HCT116 (cell line): ENCODE results near the gene CCDC124. TPM values are rescaled to one million over a fixed set of nuclear protein-coding genes. Genes with fewer than 3 reads are reported as not detected.
A peak's percentile ranks its signal among the peaks of the same experiment; 100 is the strongest.

ENCODE experiments used
- ATAC-seq: fragments of 200-7000 bp; cut with Tn5 transposase; 2 replicates; pipeline ENCODE4 v1.9.1; 2020; ENCODE audit warnings: mild to moderate bottlenecking, moderate library complexity
- BruUV-seq: library from RNA; stranded (reverse); fragments of 400-500 nt; replicated peaks from 2 replicates; lab custom pipeline; 2021; lab: Mats Ljungman, UMichigan
- CTCF ChIA-PET: fragments of 300-600 bp; sonication (Branson Sonifier 250); formaldehyde crosslinking; loops from one replicate; lab custom pipeline; 2021; ENCODE audit warnings: antibody characterized with exemption; lab: Charles Lee
- POLR2A ChIA-PET: fragments of 300-600, 350-600 bp; sonication (Branson Sonifier 250); formaldehyde crosslinking; loops from one replicate; lab custom pipeline; 2021; ENCODE audit warnings: antibody characterized with exemption; lab: Charles Lee
- RAD21 ChIA-PET, 2 experiments: fragments of 300-600 bp; sonication (Branson Sonifier 250); formaldehyde crosslinking; loops; one replicate each; lab custom pipeline; 2023; ENCODE audit warnings: low total read pairs in 2 of 2; ENCODE audit not compliant: uncharacterized antibody in 2 of 2, unreplicated experiment in 2 of 2, low non-redundant PET in 1 of 2; lab: Charles Lee
- DNase-seq: peaks from one replicate; pipeline ENCODE4 v3.0.0-alpha.2; 2010; ENCODE audit warnings: low read depth, low spot score
- H2AFZ ChIP-seq: fragments of 200-600 bp; shearing (Covaris generic), sonication (generic); 2 replicates; pipeline ENCODE4 v1.6.1; 2017; ENCODE audit warnings: low read depth, mixed run types, mixed read lengths, antibody characterized with exemption, low read length; ENCODE audit not compliant: poor library complexity, severe bottlenecking
- H3K27ac ChIP-seq: 2 replicates; pipeline ENCODE4 v1.5.1; 2012; ENCODE audit warnings: low read depth, low read length
- H3K27me3 ChIP-seq: fragments of 200-600 bp; sonication (generic); 2 replicates; pipeline ENCODE4 v1.6.1; 2016; ENCODE audit warnings: mixed run types, low read length, mixed read lengths; ENCODE audit not compliant: insufficient read depth
- H3K36me3 ChIP-seq, 2 experiments: fragments of 200-500 bp in 1 of 2; fragments of 200-600 bp in 1 of 2; sonication (Bioruptor generic) in 1 of 2; sonication (generic) in 1 of 2; 2 replicates each; pipeline versions ENCODE4 v1.5.1 to v1.6.1; 2014 to 2016; ENCODE audit warnings: low read length in 2 of 2, inconsistent platforms in 1 of 2, mixed read lengths in 1 of 2, mixed run types in 1 of 2; ENCODE audit not compliant: insufficient read depth in 2 of 2, control insufficient read depth in 1 of 2
- H3K4me1 ChIP-seq, 2 experiments: fragments of 200-600 bp in 1 of 2; sonication (generic) in 1 of 2; 2 replicates each; pipeline versions ENCODE4 v1.5.1 to v1.6.1; 2012 to 2017; ENCODE audit warnings: low read length in 2 of 2, inconsistent platforms in 1 of 2, mild to moderate bottlenecking in 1 of 2, mixed read lengths in 1 of 2, mixed run types in 1 of 2, moderate library complexity in 1 of 2; ENCODE audit not compliant: insufficient read depth in 2 of 2, control insufficient read depth in 1 of 2
- H3K4me2 ChIP-seq: fragments of 200-600 bp; sonication (generic); 2 replicates; pipeline ENCODE4 v1.6.1; 2017; ENCODE audit warnings: mixed run types, low read length, mixed read lengths
- H3K4me3 ChIP-seq, 2 experiments: fragments of 200-600 bp in 1 of 2; sonication (generic) in 1 of 2; replicated peaks in 1 of 2; 2 replicates each; pipeline ENCODE4 v1.5.1; 2011 to 2016; ENCODE audit warnings: low read length in 2 of 2, control low read depth in 1 of 2, low read depth in 1 of 2, mild to moderate bottlenecking in 1 of 2, mixed read lengths in 1 of 2, mixed run types in 1 of 2
- H3K79me2 ChIP-seq: fragments of 200-600 bp; sonication (generic); 2 replicates; pipeline ENCODE4 v1.6.1; 2017; ENCODE audit warnings: mild to moderate bottlenecking, mixed run types, low read length, moderate library complexity, mixed read lengths; ENCODE audit not compliant: insufficient read depth
- H3K9ac ChIP-seq: fragments of 200-600 bp; sonication (generic); 2 replicates; pipeline ENCODE4 v1.6.1; 2016; ENCODE audit warnings: low read length, mixed read lengths
- H3K9me2 ChIP-seq: fragments of 200-600 bp; sonication (generic), shearing (Covaris generic); 2 replicates; pipeline ENCODE4 v1.6.1; 2017; ENCODE audit warnings: mixed run types, mild to moderate bottlenecking, moderate library complexity; ENCODE audit not compliant: insufficient read depth
- H3K9me3 ChIP-seq, 2 experiments: fragments of 200-500 bp in 1 of 2; fragments of 200-600 bp in 1 of 2; sonication (Bioruptor generic) in 1 of 2; sonication (generic) in 1 of 2; 2 replicates each; pipeline ENCODE4 v1.6.1; 2014 to 2017; ENCODE audit warnings: low read length in 2 of 2, mixed read lengths in 2 of 2, inconsistent platforms in 1 of 2, low read depth in 1 of 2, mild to moderate bottlenecking in 1 of 2, mixed run types in 1 of 2, moderate library complexity in 1 of 2; ENCODE audit not compliant: control insufficient read depth in 1 of 2, insufficient read depth in 1 of 2
- H4K20me1 ChIP-seq: fragments of 200-600 bp; sonication (generic), shearing (Covaris generic); 2 replicates; pipeline ENCODE4 v1.6.1; 2017; ENCODE audit warnings: mixed run types, mild to moderate bottlenecking, moderate library complexity; ENCODE audit not compliant: insufficient read depth
- CBX3 ChIP-seq: IDR thresholded peaks from 2 replicates; pipeline ENCODE4 v1.6.1; 2012; ENCODE audit warnings: low read depth
- EZH2 ChIP-seq: fragments of 200-600 bp; sonication (generic); IDR thresholded peaks from 2 replicates; pipeline ENCODE4 v1.6.1; 2017; ENCODE audit warnings: antibody characterized with exemption, mixed run types
- SP1 ChIP-seq: IDR thresholded peaks from 2 replicates; pipeline ENCODE4 v1.6.1; 2012; ENCODE audit warnings: low read depth
- SRF ChIP-seq: IDR thresholded peaks from 2 replicates; pipeline ENCODE4 v1.6.1; 2012; ENCODE audit warnings: low read depth
- ZFX ChIP-seq: fragments of 450-650 bp; IDR thresholded peaks from 2 replicates; pipeline ENCODE4 v1.6.1; 2017
- intact Hi-C: fragments of 100-400 bp; cut with micrococcal nuclease; formaldehyde crosslinking; loops from 2 replicates; pipeline ENCODE4 v1.10.0; 2022
- total RNA-seq: library from RNA; stranded (reverse); gene quantifications from one replicate; pipeline ENCODE4 v1.2.1, GENCODE V29; 2021; ENCODE audit not compliant: unreplicated experiment
- TF ChIP-seq, protein P1 (sequence below): IDR thresholded peaks from 2 replicates; pipeline ENCODE4 v1.6.1; 2011; ENCODE audit warnings: mild to moderate bottlenecking, low read length, moderate library complexity; ENCODE audit not compliant: insufficient replicate concordance; ENCODE audit errors: extremely low read depth
- TF ChIP-seq, protein P2 (sequence below): IDR thresholded peaks from 2 replicates; pipeline ENCODE4 v1.6.1; 2012

Gene CCDC124
- total RNA-seq, 1 experiment from 2014 or later = 177 TPM

DNA sequence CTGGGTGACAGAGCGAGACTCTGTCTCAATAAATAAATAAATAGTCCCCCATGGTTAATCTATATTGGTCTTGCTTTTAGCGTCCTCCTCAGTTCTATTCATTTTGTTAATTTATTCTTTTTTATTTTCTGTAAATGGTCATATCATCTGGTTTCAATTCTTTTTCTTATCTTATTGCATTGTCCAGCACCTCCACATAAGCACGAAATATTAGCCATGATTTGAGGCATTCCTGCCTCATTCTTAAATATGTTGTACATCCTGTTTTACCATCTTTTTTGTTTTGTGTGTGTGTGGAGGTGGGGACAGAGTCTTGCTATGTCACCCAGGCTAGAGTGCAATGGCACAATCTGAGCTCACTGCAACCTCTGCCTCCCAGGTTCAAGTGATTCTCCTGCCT, 24.6 kb upstream of the CCDC124 start:
- DNase-seq (no peak), ATAC-seq (no peak)
- intact Hi-C loops = no loop called here
- TF ChIP-seq CBX3 (peak; percentile 52; the same call in 1 of the 2 replicates), EZH2 (no peak), ZFX (no peak)
- TF ChIP-seq, protein P1, sequence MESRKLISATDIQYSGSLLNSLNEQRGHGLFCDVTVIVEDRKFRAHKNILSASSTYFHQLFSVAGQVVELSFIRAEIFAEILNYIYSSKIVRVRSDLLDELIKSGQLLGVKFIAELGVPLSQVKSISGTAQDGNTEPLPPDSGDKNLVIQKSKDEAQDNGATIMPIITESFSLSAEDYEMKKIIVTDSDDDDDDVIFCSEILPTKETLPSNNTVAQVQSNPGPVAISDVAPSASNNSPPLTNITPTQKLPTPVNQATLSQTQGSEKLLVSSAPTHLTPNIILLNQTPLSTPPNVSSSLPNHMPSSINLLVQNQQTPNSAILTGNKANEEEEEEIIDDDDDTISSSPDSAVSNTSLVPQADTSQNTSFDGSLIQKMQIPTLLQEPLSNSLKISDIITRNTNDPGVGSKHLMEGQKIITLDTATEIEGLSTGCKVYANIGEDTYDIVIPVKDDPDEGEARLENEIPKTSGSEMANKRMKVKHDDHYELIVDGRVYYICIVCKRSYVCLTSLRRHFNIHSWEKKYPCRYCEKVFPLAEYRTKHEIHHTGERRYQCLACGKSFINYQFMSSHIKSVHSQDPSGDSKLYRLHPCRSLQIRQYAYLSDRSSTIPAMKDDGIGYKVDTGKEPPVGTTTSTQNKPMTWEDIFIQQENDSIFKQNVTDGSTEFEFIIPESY = no peak
- TF ChIP-seq, protein P2, sequence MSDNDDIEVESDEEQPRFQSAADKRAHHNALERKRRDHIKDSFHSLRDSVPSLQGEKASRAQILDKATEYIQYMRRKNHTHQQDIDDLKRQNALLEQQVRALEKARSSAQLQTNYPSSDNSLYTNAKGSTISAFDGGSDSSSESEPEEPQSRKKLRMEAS = peak; percentile 9; the same call in 1 of the 2 replicates
- RAD21 ChIA-PET = no interaction called here
- POLR2A ChIA-PET = no interaction called here
- Histone ChIP-seq H3K4me2 (no peak overlapping the region), H3K4me3 (no peak overlapping the region), H4K20me1 (no peaks in the 10 kb centered on the region), H3K27me3 (no peaks in the 10 kb centered on the region), H3K9ac (no peak overlapping the region), H3K9me2 (no peaks in the 10 kb centered on the region), H3K27ac (no peak overlapping the region), H3K9me3 (no peaks in the 10 kb centered on the region), H3K4me1 (peaks cover 7 to 12% of the 10 kb centered on the region in 2 experiments; a peak in 3 of 4 replicates), H3K79me2 (no peaks in the 10 kb centered on the region), H2AFZ (no peak overlapping the region), H3K36me3 (no peaks in the 10 kb centered on the region)
- BruUV-seq = no TSS peak
- CTCF ChIA-PET = no interaction called here

DNA sequence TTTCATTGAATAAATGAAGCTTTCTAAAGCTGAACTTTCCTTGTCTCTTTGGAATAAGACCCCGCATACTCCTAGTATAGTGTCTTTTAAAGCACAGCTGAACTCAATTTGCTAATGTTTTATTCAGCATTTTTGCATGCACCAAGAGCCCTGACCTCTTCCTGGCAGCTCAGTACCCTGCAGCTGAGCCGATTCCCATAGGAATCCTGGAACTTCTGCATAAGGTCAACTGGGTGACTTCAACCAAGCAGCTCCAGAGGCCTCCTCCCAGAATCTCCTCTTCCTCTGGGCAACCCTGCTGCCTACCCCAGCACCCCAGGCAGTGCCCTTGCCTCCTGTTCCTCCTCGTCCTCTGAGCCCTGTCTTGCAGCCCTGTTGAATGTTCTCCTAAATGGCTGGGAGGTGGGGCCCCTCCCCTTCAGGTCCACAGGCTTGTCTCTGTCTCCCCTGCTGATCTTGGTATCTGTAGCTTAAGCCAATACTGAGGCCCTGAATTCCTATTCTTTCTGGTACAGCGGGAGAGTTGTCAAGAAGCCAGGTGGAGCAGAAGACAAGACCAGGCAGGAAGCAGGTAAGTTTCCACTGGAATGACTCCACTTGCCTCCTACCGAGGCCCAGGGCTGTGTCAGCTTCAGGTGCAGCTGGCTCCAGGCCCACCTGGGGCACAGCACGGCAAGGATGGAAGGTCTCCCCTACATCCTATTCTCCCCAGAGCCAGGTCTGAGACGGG, 23.6 kb upstream of the CCDC124 start:
- POLR2A ChIA-PET = interaction anchor here (0.5 kb wide), 1 partner anchor 22 kb away, joined by 3 read pairs; no protein-coding TSS in a partner anchor

More for the DNA sequence above, 23.6 kb upstream of the CCDC124 start:
- 0 out of 2 replicates have a peak, but pooled peaks have one; percentile 15 for TF ChIP-seq SP1
- no peak for TF ChIP-seq SRF
- ChIA-PET CTCF (no interaction called here), RAD21 (no interaction called here)
- Histone ChIP-seq H3K79me2 (no peaks in the 10 kb centered on the region), H3K9me2 (no peaks in the 10 kb centered on the region), H3K9me3 (no peaks in the 10 kb centered on the region), H3K4me1 (peaks cover 7 to 12% of the 10 kb centered on the region in 2 experiments; a peak in 3 of 4 replicates), H3K4me2 (peak overlapping the region; percentile 21; the same call in 1 of the 2 replicates), H3K27ac (peak overlapping the region; percentile 56), H4K20me1 (no peaks in the 10 kb centered on the region), H3K36me3 (no peaks in the 10 kb centered on the region), H2AFZ (no peak overlapping the region), H3K9ac (no peak overlapping the region), H3K4me3 (no peak overlapping the region), H3K27me3 (no peaks in the 10 kb centered on the region)
- intact Hi-C loops = no loop called here
- DNase-seq = no peak
- BruUV-seq = no TSS peak
- peak; percentile 30; the same call in 1 of the 2 replicates for ATAC-seq
